Stimulated activated CD4-positive, alpha-beta T cell treated with anti-CD3 and anti-CD28 coated beads, Interleukin-2, amount 100 ng/mL, for 48 hours (primary cell): Measurements from ENCODE around the gene GAS7.

Experiments used
- DNase-seq, 2 donors: peaks; one replicate each; pipeline ENCODE4 v3.0.0-alpha.2; 2020

Gene GAS7

GRCh38 chr17:9973669-9974447, 224.5 kb downstream of the GAS7 start:
- DNase-seq: no peak

DNA sequence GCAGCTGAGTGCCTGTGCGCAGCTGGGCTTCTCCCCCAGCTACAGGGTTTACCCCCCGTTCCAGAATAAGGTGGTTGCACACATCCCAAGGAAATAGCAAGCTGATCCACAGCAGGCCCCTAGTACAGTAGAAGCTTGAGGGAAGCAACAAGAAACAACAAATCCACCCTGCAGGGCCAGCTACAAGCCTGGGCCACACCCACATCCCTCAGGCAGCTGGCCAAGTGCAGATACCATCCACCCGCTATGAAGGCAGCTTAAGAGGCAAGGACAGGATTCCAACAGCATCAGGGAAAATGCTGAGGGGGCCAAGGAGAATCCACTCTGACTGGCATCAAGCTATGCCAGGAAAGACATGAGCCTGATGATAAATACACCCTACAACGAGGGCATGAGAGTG, 226.4 kb downstream of the GAS7 start:
- DNase-seq: no peak

GRCh38 chr17:9969301-9969935, 229.0 kb downstream of the GAS7 start:
- DNase-seq: no peak

DNA sequence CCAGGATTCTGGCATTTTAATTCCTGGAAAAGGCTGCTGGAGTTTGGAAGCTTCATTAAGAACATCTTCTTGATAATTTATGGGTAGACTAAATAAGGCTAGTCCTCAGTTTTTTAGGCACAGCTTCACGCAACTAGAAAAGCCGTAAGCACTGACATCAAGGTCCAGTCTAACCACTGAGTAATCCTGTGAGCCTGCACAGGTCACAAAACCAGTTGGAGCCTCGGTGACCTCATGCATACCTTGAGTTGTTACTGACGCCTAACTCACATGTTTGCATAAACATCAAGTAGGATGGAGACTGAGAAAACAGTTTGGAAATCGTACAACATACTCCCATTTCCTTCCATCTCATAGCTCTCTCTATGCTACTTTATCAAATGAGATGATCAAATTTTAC, 229.5 kb downstream of the GAS7 start:
- DNase-seq: no peak

DNA sequence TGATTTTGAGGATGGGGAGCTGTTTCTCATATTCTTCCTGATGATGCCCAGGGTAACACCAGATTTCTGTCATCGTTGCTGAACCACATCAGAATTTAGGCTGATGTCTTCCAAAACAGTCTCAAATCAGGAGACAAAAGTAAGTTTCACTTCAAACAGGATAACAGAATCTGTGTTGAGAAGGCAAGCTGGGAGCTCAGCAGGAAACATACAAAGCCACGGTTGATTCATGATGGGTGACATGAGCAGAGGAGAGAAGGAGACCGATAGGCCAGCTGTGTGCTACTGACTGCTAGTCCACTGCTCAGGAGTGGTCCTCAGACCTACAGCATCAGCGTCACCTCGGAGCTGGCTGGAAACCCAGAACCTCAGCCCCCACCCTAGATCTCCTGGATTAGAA, 230.4 kb downstream of the GAS7 start:
- no peak for DNase-seq

- peak; percentile 40 to 41 for DNase-seq
These were observed 238.9 kb downstream of the GAS7 start for GRCh38 chr17:9959377-9959981.

- no peak for DNase-seq
These were observed 239.7 kb downstream of the GAS7 start for GRCh38 chr17:9958586-9959281.

- DNase-seq: no peak
These were observed 241.2 kb downstream of the GAS7 start for GRCh38 chr17:9957244-9957643.

- no peak for DNase-seq
These were observed 241.8 kb downstream of the GAS7 start for GRCh38 chr17:9956474-9957131.

DNA sequence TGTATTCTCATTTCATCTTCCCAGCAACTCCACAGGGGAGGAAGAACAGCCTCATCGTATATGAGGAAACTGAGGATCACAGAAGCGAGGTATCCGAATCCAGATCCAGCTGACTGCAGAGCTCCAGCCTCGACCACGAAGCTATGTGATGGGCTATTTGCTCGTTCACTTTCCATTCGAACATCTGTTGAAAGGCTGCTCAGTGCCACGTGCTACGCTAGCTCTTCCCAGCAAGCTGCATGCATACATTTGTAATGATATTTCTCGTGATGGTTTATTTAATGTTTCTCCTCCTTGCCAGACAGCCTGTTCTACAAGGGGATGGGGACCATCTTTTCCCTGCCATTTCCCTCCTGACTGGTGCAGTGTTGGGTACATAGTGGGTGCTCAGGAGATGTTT, 244.9 kb downstream of the GAS7 start:
- no peak for DNase-seq

DNA sequence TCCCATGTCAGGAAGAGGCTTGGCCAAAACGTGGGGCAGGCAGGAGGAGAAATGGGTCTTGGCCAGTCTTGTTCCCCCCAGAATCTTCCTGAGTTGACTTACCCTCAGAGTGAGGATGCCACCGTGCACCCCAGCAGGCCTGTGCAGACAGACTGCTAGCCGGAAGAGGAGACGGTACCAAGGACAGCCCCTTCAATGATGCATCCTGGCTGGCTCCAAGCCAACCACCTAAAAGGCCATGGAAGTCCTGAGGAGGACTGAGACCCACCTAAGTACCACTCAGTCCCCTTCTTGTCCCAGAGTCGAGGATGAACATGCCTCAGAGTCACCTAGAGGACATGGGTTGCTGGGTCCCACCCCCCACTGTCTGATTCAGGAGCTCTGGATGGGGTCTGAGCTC, 246.6 kb downstream of the GAS7 start:
- no peak for DNase-seq

DNA sequence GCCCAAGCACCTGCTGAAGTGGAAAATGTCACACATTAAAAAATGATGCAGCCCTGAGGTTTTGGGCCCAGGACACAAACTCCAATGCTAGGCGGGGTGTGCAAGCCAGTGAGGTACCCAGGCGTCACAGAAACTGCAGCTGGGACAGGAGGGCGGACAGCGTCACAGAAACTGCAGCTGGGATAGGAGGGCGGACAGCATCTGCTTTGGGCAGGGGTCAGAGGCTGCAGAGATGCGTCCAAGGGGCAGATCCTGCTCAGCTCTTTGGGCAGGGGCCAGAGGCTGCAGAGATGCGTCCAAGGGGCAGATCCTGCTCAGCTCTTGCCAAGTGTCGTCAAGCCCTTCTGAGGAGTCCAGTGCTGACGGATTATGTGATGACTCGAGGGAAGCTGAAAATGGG, 249.5 kb downstream of the GAS7 start:
- no peak for DNase-seq

DNA sequence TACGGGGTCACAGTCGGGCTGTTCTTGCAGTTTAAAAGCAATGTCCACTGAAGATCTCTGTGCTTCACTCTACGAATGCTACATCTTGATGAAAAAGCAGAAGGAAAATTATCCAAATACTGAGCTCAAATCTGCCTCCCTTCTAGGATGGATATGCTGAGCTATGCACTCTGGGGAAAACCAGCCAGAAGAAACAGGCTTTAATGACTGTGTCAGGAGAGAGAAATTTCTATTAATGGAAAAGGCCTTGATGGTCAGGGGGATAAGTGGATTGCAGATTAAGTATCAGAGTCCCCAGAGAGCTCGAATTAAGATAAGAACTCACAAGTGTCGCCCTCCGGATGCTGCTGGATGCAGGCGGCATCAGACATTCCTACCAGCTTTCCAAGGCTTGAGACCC, 253.7 kb downstream of the GAS7 start:
- DNase-seq: no peak

- no peak for DNase-seq
These were observed 255.1 kb downstream of the GAS7 start for GRCh38 chr17:9943343-9943742.

GRCh38 chr17:9942885-9943284, 255.5 kb downstream of the GAS7 start:
- DNase-seq: no peak

DNA sequence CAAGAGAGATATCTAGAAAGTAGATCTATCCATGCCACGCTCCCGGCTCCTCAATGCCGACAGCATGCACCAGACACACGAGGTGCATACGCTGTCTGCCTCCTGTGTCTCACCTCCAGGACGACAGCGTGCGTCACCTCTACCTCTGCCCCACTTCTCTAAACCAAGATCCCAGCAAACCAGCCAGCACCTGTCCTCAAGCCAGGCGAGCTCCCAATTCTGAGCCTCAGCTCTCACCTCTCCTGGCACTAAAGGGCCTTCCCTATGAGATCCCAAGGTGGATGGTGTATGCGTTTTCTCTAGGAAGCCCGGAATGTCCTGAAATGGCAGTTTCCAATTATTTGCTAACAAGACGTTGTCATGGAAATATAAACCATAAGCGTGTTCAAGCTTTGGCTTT, 257.1 kb downstream of the GAS7 start:
- no peak for DNase-seq

DNA sequence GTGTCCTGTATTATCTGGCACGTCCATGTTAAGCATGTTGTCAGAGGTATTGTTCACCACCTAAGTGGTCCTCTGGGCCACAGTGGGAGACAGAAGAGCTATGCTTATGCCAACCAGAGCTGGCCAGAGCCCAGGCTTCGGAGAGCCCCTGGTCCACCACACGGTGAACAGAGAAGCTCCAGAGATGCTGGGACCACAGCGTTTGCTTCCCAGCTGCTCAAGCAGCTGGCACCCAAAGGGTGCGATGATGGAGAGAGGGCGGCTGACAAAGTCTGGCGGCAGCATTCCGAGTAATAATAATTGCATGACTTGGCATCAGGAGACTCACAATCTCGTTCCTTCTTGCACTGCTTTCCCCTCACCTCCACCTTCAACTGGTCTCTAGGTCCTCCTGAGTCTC, 257.6 kb downstream of the GAS7 start:
- no peak for DNase-seq

DNA sequence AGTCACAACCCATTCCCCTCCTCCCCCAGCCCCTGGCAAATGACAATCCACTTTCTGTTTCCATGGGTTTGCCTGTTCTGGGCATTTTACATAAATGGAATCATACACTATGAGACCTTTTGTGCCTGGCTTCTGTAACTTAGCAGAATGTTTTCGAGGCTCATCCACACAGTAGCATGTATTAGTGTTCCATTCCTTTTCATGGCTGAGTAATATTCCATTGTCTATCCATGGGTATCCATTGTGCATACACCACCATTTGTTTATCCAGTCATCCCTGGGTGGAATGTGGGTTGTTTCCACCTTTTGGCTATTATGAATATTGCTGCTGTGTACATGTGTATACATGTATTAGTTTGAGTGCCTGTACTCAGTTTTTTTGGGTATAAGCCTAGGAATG, 259.6 kb downstream of the GAS7 start:
- no peak for DNase-seq

DNA sequence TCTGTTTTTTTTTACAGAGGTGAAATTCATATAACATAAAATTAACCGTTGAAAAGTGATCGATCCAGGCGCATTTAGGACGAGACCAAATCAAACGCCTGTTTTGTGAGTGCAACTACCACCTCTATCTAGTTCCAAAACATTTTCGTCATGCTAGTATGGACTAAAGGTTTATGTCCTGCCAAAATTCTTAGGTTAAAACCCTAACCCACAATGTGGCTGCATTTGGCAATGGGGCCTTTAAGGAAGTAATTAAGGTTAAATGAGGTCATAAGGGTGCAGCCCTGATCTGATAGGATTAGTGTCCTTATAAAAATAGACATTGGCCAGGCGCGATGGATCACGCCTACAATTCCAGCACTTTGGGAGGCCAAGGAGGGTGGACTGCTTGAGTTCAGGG, 260.5 kb downstream of the GAS7 start:
- no peak for DNase-seq

DNA sequence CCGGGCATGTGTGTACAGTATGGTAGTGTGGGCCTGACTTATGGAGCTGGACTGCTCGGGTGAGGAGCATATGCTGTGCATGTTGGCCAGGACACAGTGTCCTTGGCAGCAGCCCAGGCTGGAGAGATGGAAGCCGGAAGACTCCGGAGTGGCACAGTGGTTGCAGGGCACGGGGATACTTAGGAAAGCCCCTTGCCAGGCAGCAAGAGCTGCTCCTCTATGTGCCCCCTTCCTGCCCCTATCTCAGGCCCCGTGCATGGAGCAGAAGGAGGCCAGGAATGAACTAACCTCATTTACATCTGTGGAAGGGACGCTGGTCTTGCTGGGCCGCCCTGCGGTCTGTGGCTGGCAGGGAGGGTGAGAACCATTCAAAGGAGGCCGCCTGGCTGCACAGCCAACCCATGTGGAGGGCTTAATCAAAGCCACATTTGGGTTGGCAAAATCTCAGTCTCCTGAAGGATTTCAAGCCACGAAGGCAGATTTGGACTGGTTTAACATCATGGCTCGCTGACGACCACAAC, 261.1 kb downstream of the GAS7 start:
- no peak for DNase-seq

DNA sequence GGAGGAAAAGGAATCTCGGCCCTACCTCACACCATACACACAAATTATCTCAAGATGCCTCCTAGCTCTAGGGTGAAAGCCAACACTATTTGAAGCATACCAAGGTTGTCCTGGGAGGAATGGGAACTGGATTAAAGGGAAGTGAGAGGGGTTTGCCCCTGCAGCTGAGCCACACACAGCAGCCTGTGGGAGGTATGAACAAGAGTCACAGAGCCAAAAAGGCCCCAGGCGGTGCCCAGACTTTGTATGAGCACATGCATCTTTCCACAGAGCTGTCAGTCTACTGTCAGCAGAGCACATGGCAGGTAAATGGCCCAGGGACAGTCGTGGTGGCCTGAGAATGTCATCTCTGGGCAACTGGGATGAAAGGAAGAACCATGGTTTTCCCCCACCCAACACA, 262.3 kb downstream of the GAS7 start:
- DNase-seq: no peak

GRCh38 chr17:9935408-9935807, 263.0 kb downstream of the GAS7 start:
- DNase-seq: no peak

DNA sequence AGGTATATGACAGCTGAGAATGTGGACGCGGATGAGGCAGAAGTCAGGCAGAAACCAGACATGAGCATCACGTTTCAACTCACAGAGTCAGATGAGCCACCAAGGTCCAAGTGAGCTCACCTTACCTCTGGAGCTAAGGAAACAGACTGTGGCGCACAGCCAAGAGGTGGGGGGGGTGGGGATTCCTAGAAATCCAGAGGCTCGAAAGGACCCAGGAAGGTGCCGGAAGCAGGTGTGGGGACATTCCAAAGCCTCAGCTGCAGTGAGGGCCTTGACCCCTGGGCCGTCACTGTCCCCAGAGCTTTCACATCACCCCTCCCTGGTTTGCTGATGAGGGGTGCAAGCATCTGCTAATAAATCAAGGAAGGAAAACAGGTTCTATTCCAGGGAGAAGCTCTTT, 264.1 kb downstream of the GAS7 start:
- no peak for DNase-seq
